Thyroid gland (tissue), 4 donors: ENCODE results near the gene TSPAN11. TPM values are rescaled to one million over a fixed set of nuclear protein-coding genes. Genes with fewer than 3 reads are reported as not detected.

Experiments used
- DNase-seq, 2 donors: peaks; one replicate each; pipeline ENCODE4 v3.0.0-alpha.2; 2019
- H3K27ac ChIP-seq, 3 donors: fragments of 200-600 bp; sonication (generic); 1 replicate in 2 of 3; 2 replicates in 1 of 3; pipeline ENCODE4 v1.5.1; 2016 to 2019; ENCODE audit warnings: mild to moderate bottlenecking in 1 of 3, moderate library complexity in 1 of 3
- H3K27me3 ChIP-seq: fragments of 200-600 bp; sonication (generic); one replicate; pipeline ENCODE4 v1.5.1; 2019
- H3K36me3 ChIP-seq, 2 donors: fragments of 200-600 bp; sonication (generic); one replicate each; pipeline ENCODE4 v1.5.1; 2016 to 2019
- H3K4me1 ChIP-seq, 2 donors: fragments of 200-600 bp; sonication (generic); one replicate each; pipeline ENCODE4 v1.5.1; 2017 to 2019
- H3K4me3 ChIP-seq, 3 donors: fragments of 200-600 bp; sonication (generic); replicated peaks in 1 of 3; 1 replicate in 2 of 3; 2 replicates in 1 of 3; pipeline ENCODE4 v1.5.1; 2016; ENCODE audit warnings: mild to moderate bottlenecking in 1 of 3
- H3K9me3 ChIP-seq: fragments of 200-600 bp; sonication (generic); one replicate; pipeline ENCODE4 v1.5.1; 2017
- POLR2A ChIP-seq, 2 donors: fragments of 450-650 bp; IDR thresholded peaks; one replicate each; pipeline ENCODE4 v1.6.1; 2017; ENCODE audit warnings: antibody characterized with exemption in 2 of 2, mild to moderate bottlenecking in 2 of 2, moderate library complexity in 1 of 2
- WGBS, 2 donors: methylation state at CpG; one replicate each; pipeline ENCODE4 v1.1.5; 2017; 5-methylcytosine and 5-hydroxymethylcytosine counted together
- intact Hi-C: fragments of 100-400 bp; cut with DNase I; formaldehyde crosslinking; loops from one replicate; pipeline ENCODE4 v1.15.1; 2023
- total RNA-seq, 4 donors: library from RNA; depleted of rRNA; stranded (reverse); fragments of >200 nt; gene quantifications; one replicate each; pipeline ENCODE4 v1.2.3, GENCODE V29; 2016
- TF ChIP-seq, protein P1 (sequence below), 6 experiments: fragments of 200-600 bp in 3 of 6; fragments of 450-650 bp in 3 of 6; sonication (generic) in 3 of 6; IDR thresholded peaks; one replicate each; pipeline ENCODE4 v1.5.1; 2016 to 2019; ENCODE audit warnings: antibody characterized with exemption in 6 of 6, mild to moderate bottlenecking in 2 of 6, inconsistent platforms in 1 of 6, moderate library complexity in 1 of 6

TSPAN11 gene, protein sequence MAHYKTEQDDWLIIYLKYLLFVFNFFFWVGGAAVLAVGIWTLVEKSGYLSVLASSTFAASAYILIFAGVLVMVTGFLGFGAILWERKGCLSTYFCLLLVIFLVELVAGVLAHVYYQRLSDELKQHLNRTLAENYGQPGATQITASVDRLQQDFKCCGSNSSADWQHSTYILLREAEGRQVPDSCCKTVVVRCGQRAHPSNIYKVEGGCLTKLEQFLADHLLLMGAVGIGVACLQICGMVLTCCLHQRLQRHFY
- 1 to 10 TPM; 2.0 to 7.5 (median 4.4) TPM for total RNA-seq

DNA sequence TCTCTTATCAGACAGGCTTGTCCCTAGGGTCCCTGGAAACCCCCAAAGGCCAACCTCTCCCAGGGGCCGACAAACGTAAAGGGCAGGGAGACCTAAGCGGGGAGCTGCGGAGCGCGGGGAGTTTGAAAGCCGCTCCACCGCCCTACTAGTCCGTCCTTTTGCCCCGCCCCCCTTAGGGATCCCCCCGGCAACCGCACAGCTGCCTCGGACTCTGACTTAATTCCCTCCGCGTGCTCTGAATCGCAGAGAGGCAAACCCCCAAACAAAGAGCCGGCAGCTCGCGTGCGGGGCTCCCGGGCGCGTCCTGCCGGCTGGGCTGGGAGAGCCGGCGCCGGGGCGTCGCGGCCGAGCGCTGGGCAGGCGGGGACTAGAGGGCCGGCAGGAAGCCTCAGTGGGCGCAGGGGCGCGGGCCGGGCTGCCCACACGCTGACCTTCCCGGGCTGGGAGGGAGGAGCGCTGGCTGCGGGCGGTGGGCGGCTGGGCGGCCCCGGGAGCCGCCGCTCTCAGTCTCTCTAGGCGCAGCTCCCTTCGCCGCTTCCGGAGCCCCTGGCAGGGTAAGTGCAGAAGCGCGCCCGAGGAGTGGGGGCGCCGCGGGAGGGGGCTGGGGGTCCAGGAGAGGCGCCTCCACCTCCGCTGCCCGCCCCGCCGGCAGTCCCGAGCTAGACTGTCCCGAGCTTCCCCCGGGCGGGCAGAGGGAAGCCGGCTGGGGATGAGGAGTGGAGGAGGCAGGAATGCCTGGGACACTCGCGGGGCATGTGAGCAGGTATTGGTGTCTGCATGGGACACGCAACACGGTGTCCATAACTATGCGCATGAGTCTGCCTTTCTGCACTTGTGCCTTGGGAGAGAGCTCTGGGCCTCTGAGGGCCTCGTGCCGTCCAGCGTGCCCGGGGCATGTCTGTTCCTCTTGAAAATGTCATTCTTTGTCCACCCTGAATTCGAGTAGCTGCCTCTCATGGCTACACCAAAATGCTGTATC is at the start of gene TSPAN11:
Gene TSPAN11 (plus strand): TSS at position 506 of the 979 bp plus-strand sequence. CDS start 27,244 bp downstream, outside the sequence.
- TF ChIP-seq, protein P1, sequence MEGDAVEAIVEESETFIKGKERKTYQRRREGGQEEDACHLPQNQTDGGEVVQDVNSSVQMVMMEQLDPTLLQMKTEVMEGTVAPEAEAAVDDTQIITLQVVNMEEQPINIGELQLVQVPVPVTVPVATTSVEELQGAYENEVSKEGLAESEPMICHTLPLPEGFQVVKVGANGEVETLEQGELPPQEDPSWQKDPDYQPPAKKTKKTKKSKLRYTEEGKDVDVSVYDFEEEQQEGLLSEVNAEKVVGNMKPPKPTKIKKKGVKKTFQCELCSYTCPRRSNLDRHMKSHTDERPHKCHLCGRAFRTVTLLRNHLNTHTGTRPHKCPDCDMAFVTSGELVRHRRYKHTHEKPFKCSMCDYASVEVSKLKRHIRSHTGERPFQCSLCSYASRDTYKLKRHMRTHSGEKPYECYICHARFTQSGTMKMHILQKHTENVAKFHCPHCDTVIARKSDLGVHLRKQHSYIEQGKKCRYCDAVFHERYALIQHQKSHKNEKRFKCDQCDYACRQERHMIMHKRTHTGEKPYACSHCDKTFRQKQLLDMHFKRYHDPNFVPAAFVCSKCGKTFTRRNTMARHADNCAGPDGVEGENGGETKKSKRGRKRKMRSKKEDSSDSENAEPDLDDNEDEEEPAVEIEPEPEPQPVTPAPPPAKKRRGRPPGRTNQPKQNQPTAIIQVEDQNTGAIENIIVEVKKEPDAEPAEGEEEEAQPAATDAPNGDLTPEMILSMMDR (IDR thresholded peaks at IDR 0.05): no peak
- TF ChIP-seq POLR2A (IDR thresholded peaks at IDR 0.05): no peak
- DNase-seq: peak; percentile 14 to 20
- Histone ChIP-seq H3K4me3 (peak within 1 kb of the TSS in 2 of 3 donors; percentile 19), H3K36me3 (no peaks in the 10 kb centered on the region), H3K27me3 (no peaks in the 10 kb centered on the region), H3K4me1 (peaks cover 0 to 6% of the 10 kb centered on the region in 2 donors), H3K27ac (peak within 1 kb of the TSS in 1 of 3 donors; percentile 28), H3K9me3 (no peaks in the 10 kb centered on the region)
- intact Hi-C loops: no loop called here
- WGBS, 2 donors: 12 to 35% methylated on average over 12 to 38 of the region's 78 CpGs

DNA sequence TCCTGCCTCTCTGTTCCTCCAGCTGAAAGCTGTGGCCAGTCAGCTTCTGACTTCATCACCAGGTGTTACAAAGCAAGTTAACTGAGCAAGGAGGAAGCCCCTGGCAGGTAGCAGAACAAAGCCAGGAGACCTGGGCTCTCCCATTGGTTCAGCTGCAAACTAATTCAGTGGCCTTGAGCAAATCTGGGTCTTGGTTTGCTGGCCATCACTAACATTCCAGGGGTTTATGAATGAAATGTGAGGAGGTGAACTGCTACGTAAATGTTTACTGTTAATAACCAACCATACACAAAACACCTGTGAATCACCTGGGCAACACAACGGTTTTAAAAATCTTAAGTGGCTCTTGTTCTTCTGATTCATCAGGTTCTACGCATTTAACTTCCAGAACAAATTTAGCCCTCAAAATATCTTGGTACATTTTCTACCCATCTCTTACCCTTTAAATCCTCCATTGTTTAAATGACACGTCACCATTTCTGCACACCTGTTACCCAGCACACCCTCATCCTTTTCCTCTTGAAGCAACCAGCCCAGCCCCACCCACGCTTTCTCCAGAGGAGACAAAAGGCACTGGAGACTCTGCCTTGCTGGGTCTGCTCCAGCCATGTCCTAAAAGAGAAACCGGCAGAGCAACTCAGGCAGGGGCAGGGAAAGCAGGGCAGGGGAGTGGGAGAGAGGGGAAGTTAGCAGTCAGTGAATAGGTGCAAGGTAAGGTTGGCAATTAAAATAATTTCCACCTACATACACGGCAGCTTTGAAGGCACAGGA is 49.3 kb upstream of the TSPAN11 start:
- H3K27ac ChIP-seq: no peak overlapping the region
- no peaks in the 10 kb centered on the region for H3K27me3 ChIP-seq
- TF ChIP-seq, protein P1 (IDR thresholded peaks at IDR 0.05): no peak
- TF ChIP-seq POLR2A (IDR thresholded peaks at IDR 0.05): no peak
- DNase-seq: peak; percentile 8 to 30
- H3K36me3 ChIP-seq: no peaks in the 10 kb centered on the region
- H3K4me3 ChIP-seq: no peak overlapping the region
- 49 to 59% methylated on average over 7 of the region's 7 CpGs for WGBS, 2 donors
- no peaks in the 10 kb centered on the region for H3K4me1 ChIP-seq
- H3K9me3 ChIP-seq: no peaks in the 10 kb centered on the region
- intact Hi-C loops: no loop called here

DNA sequence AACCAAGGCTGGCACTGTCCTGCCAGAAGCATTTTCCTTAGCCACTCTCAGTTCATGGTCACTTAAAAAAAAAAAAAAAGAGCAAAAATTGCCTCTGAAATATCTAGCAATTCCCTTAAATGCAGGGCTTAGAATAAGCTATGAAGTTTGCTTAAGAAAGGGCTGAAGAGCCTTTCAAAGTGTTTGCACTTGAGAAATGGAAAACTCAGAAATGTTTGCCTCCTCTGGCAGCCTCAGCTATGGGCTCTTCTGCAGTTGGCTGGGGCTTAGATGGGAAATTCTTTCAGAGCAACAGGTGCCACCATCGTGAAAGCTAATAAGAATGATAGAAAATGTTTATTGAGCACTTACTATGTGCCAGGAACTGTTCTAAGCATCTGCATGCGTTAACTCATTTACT is 48.5 kb upstream of the TSPAN11 start:
- WGBS, 2 donors: 64 to 79% methylated on average over 2 of the region's 2 CpGs
- Histone ChIP-seq H3K36me3 (no peaks in the 10 kb centered on the region), H3K4me1 (no peaks in the 10 kb centered on the region), H3K27ac (no peak overlapping the region), H3K27me3 (no peaks in the 10 kb centered on the region), H3K4me3 (no peak overlapping the region), H3K9me3 (no peaks in the 10 kb centered on the region)
- intact Hi-C loops: no loop called here
- no peak for TF ChIP-seq POLR2A (IDR thresholded peaks at IDR 0.05)
- TF ChIP-seq, protein P1 (IDR thresholded peaks at IDR 0.05): no peak
- no peak for DNase-seq

DNA sequence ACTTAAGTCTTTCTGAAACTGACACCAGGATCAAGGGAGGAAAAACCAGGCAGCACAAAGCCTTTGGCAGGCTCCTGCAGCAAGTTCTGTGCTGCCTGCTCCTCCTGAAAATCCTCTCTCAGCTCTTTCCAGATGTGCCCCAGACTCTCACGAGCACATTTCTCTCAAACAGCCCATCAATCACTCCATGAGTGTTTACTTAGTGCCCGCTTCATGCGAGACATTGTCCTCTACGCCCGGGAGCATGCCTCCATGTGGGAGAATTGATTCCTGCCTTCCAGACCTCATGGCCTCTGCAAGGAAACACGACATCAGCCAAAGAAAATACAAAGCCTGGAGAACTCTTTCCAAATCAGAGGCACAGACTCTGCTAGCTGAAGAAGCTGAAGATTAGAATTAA is 46.5 kb upstream of the TSPAN11 start:
- H3K36me3 ChIP-seq: no peaks in the 10 kb centered on the region
- no peak for TF ChIP-seq POLR2A (IDR thresholded peaks at IDR 0.05)
- TF ChIP-seq, protein P1 (IDR thresholded peaks at IDR 0.05): no peak
- no peaks in the 10 kb centered on the region for H3K27me3 ChIP-seq
- H3K4me1 ChIP-seq: no peaks in the 10 kb centered on the region
- no peak overlapping the region for H3K27ac ChIP-seq
- no peak for DNase-seq
- 7 to 22% methylated on average over 6 of the region's 6 CpGs for WGBS, 2 donors
- H3K4me3 ChIP-seq: no peak overlapping the region
- intact Hi-C loops: no loop called here
- no peaks in the 10 kb centered on the region for H3K9me3 ChIP-seq
